B cell (primary cell): ENCODE measurements around the gene RPL7L1. TPM values are rescaled to one million over a fixed set of nuclear protein-coding genes. Genes with fewer than 3 reads are reported as not detected.
"Not testable (repeated sequence)": the region's sequence is repeated elsewhere in the genome, so short reads cannot be mapped to it uniquely, and the experiment has no call there.

Experiments used
- ATAC-seq: fragments of 200-7000 bp; cut with Tn5 transposase; one replicate; pipeline ENCODE4 v1.10.0; 2021; ENCODE audit warnings: low read depth, mild to moderate bottlenecking, moderate number of reproducible peaks, moderate library complexity
- CTCF ChIA-PET: fragments of 350-600 bp; sonication (Branson Sonifier 250); formaldehyde crosslinking; loops from one replicate; lab custom pipeline; 2021; ENCODE audit warnings: antibody characterized with exemption, inconsistent platforms; lab: Charles Lee
- POLR2A ChIA-PET: fragments of 350-600 bp; sonication (Branson Sonifier 250); formaldehyde crosslinking; loops from one replicate; lab custom pipeline; 2021; ENCODE audit warnings: antibody characterized with exemption; lab: Charles Lee
- DNase-seq: peaks from one replicate; pipeline ENCODE4 v3.0.0; 2013
- H2AFZ ChIP-seq: 2 replicates; pipeline ENCODE4 v1.6.1; 2012; ENCODE audit warnings: mild to moderate bottlenecking, low read depth, low read length; ENCODE audit not compliant: insufficient read depth, poor library complexity, severe bottlenecking
- H3K27ac ChIP-seq, 2 donors: 1 replicate in 1 of 2; 2 replicates in 1 of 2; pipeline ENCODE4 v1.5.1; 2012 to 2013; ENCODE audit warnings: low read length in 2 of 2, mild to moderate bottlenecking in 2 of 2, moderate library complexity in 1 of 2
- H3K27me3 ChIP-seq, 4 experiments: fragments of 200-600 bp in 1 of 4; sonication (generic) in 1 of 4; replicated peaks in 1 of 4; 1 replicate in 2 of 4; 2 replicates in 2 of 4; pipeline versions ENCODE4 v1.6.1 to v1.7.0; 2013 to 2016; ENCODE audit warnings: low read length in 3 of 4, mild to moderate bottlenecking in 2 of 4, mixed read lengths in 1 of 4, moderate library complexity in 1 of 4; ENCODE audit not compliant: insufficient read depth in 4 of 4, control insufficient read depth in 3 of 4; ENCODE audit errors: control extremely low read depth in 1 of 4
- H3K36me3 ChIP-seq, 2 experiments: replicated peaks in 1 of 2; 1 replicate in 1 of 2; 2 replicates in 1 of 2; pipeline versions ENCODE4 v1.6.1 to v1.7.1; 2013; ENCODE audit warnings: low read length in 1 of 2; ENCODE audit not compliant: insufficient read depth in 2 of 2, control insufficient read depth in 1 of 2; ENCODE audit errors: control extremely low read depth in 1 of 2, extremely low read depth in 1 of 2
- H3K4me1 ChIP-seq, 2 donors: fragments of 200-600 bp in 1 of 2; sonication (generic) in 1 of 2; 1 replicate in 1 of 2; 2 replicates in 1 of 2; pipeline versions ENCODE4 v1.5.1 to v1.6.1; 2013 to 2017; ENCODE audit warnings: low read length in 2 of 2; ENCODE audit not compliant: control insufficient read depth in 2 of 2, insufficient read depth in 2 of 2
- H3K4me2 ChIP-seq: replicated peaks from 2 replicates; pipeline ENCODE3; 2012; ENCODE audit warnings: mild to moderate bottlenecking, low read depth, low read length; ENCODE audit not compliant: poor library complexity, severe bottlenecking
- H3K4me3 ChIP-seq, 5 experiments: fragments of 200-600 bp in 1 of 5; sonication (generic) in 1 of 5; 1 replicate in 3 of 5; 2 replicates in 2 of 5; pipeline versions ENCODE4 v1.5.1 to v1.7.0; 2011 to 2016; ENCODE audit warnings: low read length in 4 of 5, mild to moderate bottlenecking in 4 of 5, low read depth in 2 of 5, control low read depth in 1 of 5, moderate library complexity in 1 of 5; ENCODE audit not compliant: insufficient read depth in 1 of 5; ENCODE audit errors: control extremely low read depth in 1 of 5, extremely low read depth in 1 of 5
- H3K79me2 ChIP-seq: fragments of 200-600 bp; sonication (generic); one replicate; pipeline ENCODE4 v1.6.0; 2016; ENCODE audit warnings: low read length; ENCODE audit not compliant: control insufficient read depth, insufficient read depth
- H3K9ac ChIP-seq: fragments of 200-600 bp; sonication (generic); 2 replicates; pipeline ENCODE4 v1.6.1; 2017; ENCODE audit warnings: mild to moderate bottlenecking, low read length, moderate library complexity
- H3K9me3 ChIP-seq, 3 donors: one replicate each; pipeline versions ENCODE4 v1.6.1 to v1.7.1; 2013; ENCODE audit warnings: low read length in 2 of 3; ENCODE audit not compliant: control insufficient read depth in 2 of 3, insufficient read depth in 1 of 3; ENCODE audit errors: control extremely low read depth in 1 of 3
- H4K20me1 ChIP-seq: 2 replicates; pipeline ENCODE4 v1.6.0; 2012; ENCODE audit warnings: mild to moderate bottlenecking, low read length; ENCODE audit not compliant: insufficient read depth, control insufficient read depth, poor library complexity, severe bottlenecking
- H3K27ac Mint-ChIP-seq: one replicate; pipeline ENCODE4 v1.8.0; 2021; ENCODE audit warnings: mixed read lengths
- H3K27me3 Mint-ChIP-seq: one replicate; pipeline ENCODE4 v1.8.0; 2021; ENCODE audit warnings: mixed read lengths
- H3K4me1 Mint-ChIP-seq: one replicate; pipeline ENCODE4 v1.8.0; 2021; ENCODE audit warnings: mixed read lengths
- H3K4me3 Mint-ChIP-seq: one replicate; pipeline ENCODE4 v1.8.0; 2021; ENCODE audit warnings: mixed read lengths
- H3K9me3 Mint-ChIP-seq: one replicate; pipeline ENCODE4 v1.8.0; 2022; ENCODE audit warnings: mixed read lengths; ENCODE audit not compliant: insufficient read depth
- CTCF ChIP-seq: fragments of 200-600 bp; IDR thresholded peaks from one replicate; pipeline ENCODE4 v1.8.0; 2022; ENCODE audit warnings: antibody characterized with exemption, mild to moderate bottlenecking
- EZH2 ChIP-seq: IDR thresholded peaks from 2 replicates; pipeline ENCODE4 v1.6.1; 2012; ENCODE audit warnings: borderline replicate concordance, low read depth, mild to moderate bottlenecking, moderate library complexity, low read length; ENCODE audit not compliant: insufficient read depth, poor library complexity, severe bottlenecking
- WGBS: methylation state at CpG from one replicate; pipeline ENCODE4 v1.1.5; 2013; ENCODE audit warnings: missing lambda C conversion rate; ENCODE audit not compliant: insufficient coverage; 5-methylcytosine and 5-hydroxymethylcytosine counted together
- intact Hi-C: fragments of 100-400 bp; cut with micrococcal nuclease; formaldehyde crosslinking; loops from one replicate; pipeline ENCODE4 v1.10.0; 2022
- polyA plus RNA-seq: library from polyadenylated mRNA; depleted of rRNA; stranded (reverse); fragments of >200 nt; gene quantifications from 2 replicates; pipeline ENCODE4 v1.2.3, GENCODE V29; 2012
- total RNA-seq, 2 donors: library from RNA; stranded (reverse); fragments of 120-200 nt in 1 of 2; gene quantifications; 1 replicate in 1 of 2; 2 replicates in 1 of 2; pipeline versions ENCODE4 v1.2.3 to v1.2.4, GENCODE V29; 2013 to 2022

RPL7L1 gene
- total and polyA plus RNA-seq, 2 donors (not counting 1 experiment from before 2014, with no cell fraction given) = 14.5 to 100 TPM

- ATAC-seq, H3K4me1 Mint-ChIP-seq, H3K79me2 ChIP-seq, H3K27me3 ChIP-seq, H3K4me3 Mint-ChIP-seq, H3K36me3 ChIP-seq, H3K4me2 ChIP-seq, DNase-seq, H3K9me3 ChIP-seq, POLR2A ChIA-PET, H3K27ac Mint-ChIP-seq, H3K9me3 Mint-ChIP-seq, H3K9ac ChIP-seq, H3K27me3 Mint-ChIP-seq, H3K4me1 ChIP-seq, H3K27ac ChIP-seq, H3K4me3 ChIP-seq, H4K20me1 ChIP-seq: not testable (repeated sequence)
- peak overlapping the region; percentile 10 for H2AFZ ChIP-seq
- WGBS = 70% methylated on average over 17 of the region's 22 CpGs
- intact Hi-C loops = loop anchor here (5.0 kb wide), 2 partner anchors 60 to 605 kb away; partner anchors contain the start of gene GNMT
- CTCF ChIA-PET = interaction anchor here (0.7 to 4.7 kb wide), 5 partner anchors 12 to 241 kb away, joined by 3 to 50 read pairs (median 3); a partner anchor contains a TSS
Measured at GRCh38 chr6:42902429-42903263, 23.2 kb downstream of the RPL7L1 start.

DNA sequence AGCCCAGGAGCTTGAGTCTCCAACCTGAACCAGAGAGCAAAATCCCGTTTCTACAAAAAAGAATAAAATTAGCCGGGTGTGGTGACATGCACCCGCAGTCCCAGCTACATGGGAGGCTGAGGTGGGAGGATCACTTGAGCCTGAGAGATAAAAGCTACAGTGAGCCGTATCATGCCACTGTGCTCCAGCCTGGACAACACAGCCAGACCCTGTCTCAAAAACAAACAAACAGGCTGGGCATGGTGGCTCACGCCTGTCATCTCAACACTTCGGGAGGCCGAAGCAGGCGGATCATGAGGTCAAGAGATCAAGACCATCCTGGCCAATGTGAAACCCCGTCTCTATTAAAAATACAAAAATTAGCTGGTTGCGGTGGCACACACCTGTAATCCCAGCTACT, 25.1 kb downstream of the RPL7L1 start:
- Histone ChIP-seq H3K27me3 (no peaks in the 10 kb centered on the region), H2AFZ (no peak overlapping the region), H3K4me3 (no peak overlapping the region), H3K9ac (no peak overlapping the region), H4K20me1 (no peaks in the 10 kb centered on the region), H3K27ac (no peak overlapping the region), H3K9me3 (no peaks in the 10 kb centered on the region), H3K79me2 (no peaks in the 10 kb centered on the region), H3K36me3 (no peaks in the 10 kb centered on the region), H3K4me1 (peaks cover 5 to 8% of the 10 kb centered on the region in 2 donors), H3K4me2 (no peak overlapping the region)
- TF ChIP-seq EZH2 = no peak
- no peak for TF ChIP-seq CTCF
- Mint-ChIP-seq H3K27ac (no peak overlapping the region), H3K4me1 (peaks cover 6% of the 10 kb centered on the region), H3K27me3 (no peaks in the 10 kb centered on the region), H3K4me3 (no peak overlapping the region), H3K9me3 (no peaks in the 10 kb centered on the region)
- WGBS = 98% methylated on average over 7 of the region's 10 CpGs
- no peak for ATAC-seq
- CTCF ChIA-PET = interaction anchor here (0.9 to 2.1 kb wide), 4 partner anchors 14 to 242 kb away, joined by 4 to 11 read pairs (median 6); a partner anchor contains a TSS
- intact Hi-C loops = loop anchor here (5.0 kb wide), 2 partner anchors 58 to 603 kb away; partner anchors contain the start of gene GNMT
- no peak for DNase-seq
- POLR2A ChIA-PET = interaction anchor here (0.7 kb wide), 1 partner anchor 83 kb away, joined by 3 read pairs; no protein-coding TSS in a partner anchor
